Measurements from ENCODE around the gene SIM2.

DNA sequence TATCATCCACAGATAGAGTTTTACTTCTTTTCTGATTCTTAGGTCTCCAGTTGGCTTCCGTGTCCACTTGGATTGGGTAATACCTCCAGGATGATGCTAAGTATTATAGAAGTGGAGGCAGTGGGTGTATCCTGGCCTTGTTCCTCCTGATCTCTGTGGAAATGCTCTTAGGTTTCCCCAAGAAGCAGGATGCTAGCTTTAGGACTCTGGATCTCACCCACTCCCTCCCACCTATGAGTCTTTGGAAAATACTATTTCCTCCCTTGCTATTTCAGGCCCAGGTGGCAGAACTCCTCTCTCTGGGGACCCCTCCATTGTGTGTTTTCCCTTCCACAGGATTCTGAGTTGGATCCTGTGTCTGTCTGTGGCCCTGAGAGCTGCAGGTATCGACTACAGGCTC, 86.7 kb downstream of the SIM2 start:
- no peak for TF ChIP-seq CTCF (IDR thresholded peaks at IDR 0.05)
- TF ChIP-seq POLR2A (IDR thresholded peaks at IDR 0.05), result no peak
